GM06990 (cell line): ENCODE measurements around the gene MFSD2B.

Experiments used
- DNase-seq: peaks from one replicate; pipeline ENCODE4 v3.0.0-alpha.2; 2011; ENCODE audit not compliant: insufficient read length; ENCODE audit errors: extremely low read depth
- H3K27me3 ChIP-seq: replicated peaks from 2 replicates; pipeline ENCODE4 v1.6.0; 2011; ENCODE audit warnings: low read length; ENCODE audit not compliant: control insufficient read depth, insufficient read depth
- H3K36me3 ChIP-seq: 2 replicates; pipeline ENCODE4 v1.5.1; 2011; ENCODE audit warnings: low read length; ENCODE audit not compliant: control insufficient read depth, insufficient read depth
- H3K4me3 ChIP-seq: replicated peaks from 2 replicates; pipeline ENCODE4 v1.5.1; 2011; ENCODE audit warnings: low read depth, mild to moderate bottlenecking, control low read depth, low read length
- TF ChIP-seq, protein P1 (sequence below): IDR thresholded peaks from 2 replicates; pipeline ENCODE4 v1.5.1; 2011; ENCODE audit warnings: low read length, control low read depth, mild to moderate bottlenecking, inconsistent platforms; ENCODE audit not compliant: insufficient read depth, poor library complexity, severe bottlenecking

The MFSD2B gene

DNA sequence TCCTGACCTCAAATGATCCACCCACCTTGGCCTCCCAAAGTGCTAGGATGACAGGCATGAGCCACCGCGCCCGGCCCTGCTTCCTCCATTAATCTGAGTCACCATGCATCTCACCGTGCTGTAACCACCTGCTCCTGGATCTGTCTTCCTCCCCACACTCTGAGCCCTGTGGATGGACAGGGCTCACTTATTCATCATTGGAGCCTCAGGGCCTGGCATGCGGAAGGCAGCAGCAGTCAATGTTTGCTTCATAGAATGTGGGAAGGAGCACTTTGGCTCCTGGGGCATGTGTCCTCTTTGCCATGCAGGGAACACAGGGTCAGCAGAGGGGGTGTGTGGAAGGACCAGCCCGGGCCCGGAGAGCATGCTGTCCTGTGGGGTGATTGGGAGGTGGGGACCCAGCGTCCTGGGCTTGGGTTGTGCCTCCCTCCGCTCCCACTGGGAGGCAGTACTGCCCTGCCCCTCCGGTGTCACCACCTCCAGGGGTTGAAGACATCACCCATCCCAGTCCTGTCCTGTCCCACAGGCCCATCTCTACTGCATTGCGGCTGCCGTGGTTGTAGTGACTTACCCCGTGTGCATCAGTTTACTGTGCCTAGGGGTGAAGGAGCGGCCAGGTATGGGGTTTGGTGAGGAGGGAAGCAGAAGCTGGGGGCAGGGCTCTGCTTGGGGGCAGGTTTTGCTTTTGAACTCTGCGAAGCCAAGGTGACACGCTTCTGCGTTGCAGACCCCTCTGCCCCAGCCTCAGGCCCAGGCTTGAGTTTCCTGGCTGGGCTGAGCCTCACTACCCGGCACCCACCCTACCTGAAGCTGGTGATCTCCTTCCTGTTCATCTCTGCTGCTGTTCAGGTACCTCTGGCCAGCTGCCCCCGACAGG lies 11.5 kb downstream of the MFSD2B start:
- no peaks in the 10 kb centered on the region for H3K27me3 ChIP-seq
- DNase-seq = no peak
- H3K4me3 ChIP-seq = no peak overlapping the region
- peaks cover 7% of the 10 kb centered on the region for H3K36me3 ChIP-seq
- TF ChIP-seq, protein P1, sequence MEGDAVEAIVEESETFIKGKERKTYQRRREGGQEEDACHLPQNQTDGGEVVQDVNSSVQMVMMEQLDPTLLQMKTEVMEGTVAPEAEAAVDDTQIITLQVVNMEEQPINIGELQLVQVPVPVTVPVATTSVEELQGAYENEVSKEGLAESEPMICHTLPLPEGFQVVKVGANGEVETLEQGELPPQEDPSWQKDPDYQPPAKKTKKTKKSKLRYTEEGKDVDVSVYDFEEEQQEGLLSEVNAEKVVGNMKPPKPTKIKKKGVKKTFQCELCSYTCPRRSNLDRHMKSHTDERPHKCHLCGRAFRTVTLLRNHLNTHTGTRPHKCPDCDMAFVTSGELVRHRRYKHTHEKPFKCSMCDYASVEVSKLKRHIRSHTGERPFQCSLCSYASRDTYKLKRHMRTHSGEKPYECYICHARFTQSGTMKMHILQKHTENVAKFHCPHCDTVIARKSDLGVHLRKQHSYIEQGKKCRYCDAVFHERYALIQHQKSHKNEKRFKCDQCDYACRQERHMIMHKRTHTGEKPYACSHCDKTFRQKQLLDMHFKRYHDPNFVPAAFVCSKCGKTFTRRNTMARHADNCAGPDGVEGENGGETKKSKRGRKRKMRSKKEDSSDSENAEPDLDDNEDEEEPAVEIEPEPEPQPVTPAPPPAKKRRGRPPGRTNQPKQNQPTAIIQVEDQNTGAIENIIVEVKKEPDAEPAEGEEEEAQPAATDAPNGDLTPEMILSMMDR = peak; percentile 41

DNA sequence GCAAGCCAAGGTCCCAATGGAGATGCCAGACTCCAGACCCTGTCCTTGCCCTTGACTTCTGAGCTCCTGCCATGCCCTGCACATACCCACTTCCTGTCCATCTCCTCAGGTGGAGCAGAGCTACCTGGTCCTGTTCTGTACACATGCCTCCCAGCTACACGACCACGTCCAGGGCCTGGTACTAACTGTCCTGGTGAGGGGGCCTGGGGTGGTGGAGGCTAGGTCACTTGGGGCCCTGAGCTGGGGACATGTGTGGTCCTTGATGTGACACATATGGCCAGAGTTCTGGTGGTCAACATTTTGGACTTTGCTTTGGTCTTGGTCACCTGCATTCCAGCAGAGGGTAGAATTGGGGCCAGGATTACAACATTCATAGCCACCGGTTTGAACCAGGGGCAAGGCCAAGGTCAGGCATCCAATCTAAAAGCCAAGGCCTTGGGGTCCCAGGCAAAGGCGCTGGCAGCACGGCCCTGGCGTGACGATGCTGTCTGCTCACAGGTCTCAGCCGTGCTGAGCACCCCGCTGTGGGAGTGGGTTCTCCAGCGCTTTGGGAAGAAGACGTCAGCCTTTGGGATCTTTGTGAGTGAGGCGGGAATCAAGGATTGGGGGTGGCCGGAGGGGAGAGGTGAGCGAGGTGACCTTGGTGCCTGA lies 12.6 kb downstream of the MFSD2B start:
- TF ChIP-seq, protein P1 = no peak
- H3K36me3 ChIP-seq = peaks cover 7% of the 10 kb centered on the region
- H3K4me3 ChIP-seq = no peak overlapping the region
- no peak for DNase-seq
- no peaks in the 10 kb centered on the region for H3K27me3 ChIP-seq

DNA sequence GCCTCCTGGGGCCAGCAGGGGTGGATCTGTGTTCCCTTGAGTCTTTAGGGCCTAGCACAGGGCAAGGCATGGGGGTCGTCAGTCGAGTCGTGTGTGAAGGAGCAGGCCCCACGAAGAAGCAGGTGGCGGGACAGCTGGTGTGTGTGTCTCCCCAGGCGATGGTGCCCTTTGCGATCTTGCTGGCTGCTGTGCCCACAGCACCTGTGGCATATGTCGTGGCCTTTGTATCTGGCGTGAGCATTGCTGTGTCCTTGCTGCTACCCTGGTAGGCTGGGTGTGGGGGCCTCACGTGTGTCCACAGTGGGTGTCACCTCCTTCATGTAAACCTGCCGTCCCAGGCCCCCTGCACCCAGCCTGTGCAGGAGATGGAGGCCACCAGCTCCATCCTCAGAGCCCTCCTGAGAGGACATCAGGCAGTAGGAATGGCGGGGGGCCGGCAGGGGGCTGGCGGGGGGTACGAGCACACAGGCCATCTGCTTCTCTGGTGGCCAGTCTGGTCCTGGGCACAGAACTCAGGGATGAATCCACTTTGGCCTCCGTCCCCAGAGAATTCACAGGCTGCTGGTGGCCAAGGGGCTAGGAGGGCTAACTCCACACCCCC lies 13.2 kb downstream of the MFSD2B start:
- Histone ChIP-seq H3K27me3 (no peaks in the 10 kb centered on the region), H3K36me3 (peaks cover 7% of the 10 kb centered on the region), H3K4me3 (no peak overlapping the region)
- DNase-seq = no peak
- TF ChIP-seq, protein P1 = no peak

DNA sequence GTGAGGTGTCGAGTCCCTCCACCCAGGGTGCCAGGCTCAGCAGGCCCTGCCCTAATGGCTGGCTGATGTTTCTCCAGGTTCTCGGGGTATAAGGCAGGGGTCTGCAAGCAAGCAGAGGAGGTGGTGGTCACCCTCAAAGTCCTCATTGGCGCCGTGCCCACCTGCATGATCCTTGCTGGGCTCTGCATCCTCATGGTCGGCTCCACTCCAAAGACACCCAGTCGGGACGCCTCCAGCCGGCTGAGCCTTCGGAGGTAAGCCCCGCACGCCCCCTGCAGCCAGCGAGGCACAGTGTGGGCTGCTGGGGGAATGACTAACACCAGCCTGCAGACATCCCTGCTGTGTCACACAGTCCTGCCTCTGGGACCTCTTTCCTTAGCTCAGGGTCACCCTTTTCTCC lies 14.1 kb downstream of the MFSD2B start:
- Histone ChIP-seq H3K36me3 (peaks cover 7% of the 10 kb centered on the region), H3K27me3 (no peaks in the 10 kb centered on the region), H3K4me3 (no peak overlapping the region)
- TF ChIP-seq, protein P1 = peak; percentile 4
- no peak for DNase-seq

DNA sequence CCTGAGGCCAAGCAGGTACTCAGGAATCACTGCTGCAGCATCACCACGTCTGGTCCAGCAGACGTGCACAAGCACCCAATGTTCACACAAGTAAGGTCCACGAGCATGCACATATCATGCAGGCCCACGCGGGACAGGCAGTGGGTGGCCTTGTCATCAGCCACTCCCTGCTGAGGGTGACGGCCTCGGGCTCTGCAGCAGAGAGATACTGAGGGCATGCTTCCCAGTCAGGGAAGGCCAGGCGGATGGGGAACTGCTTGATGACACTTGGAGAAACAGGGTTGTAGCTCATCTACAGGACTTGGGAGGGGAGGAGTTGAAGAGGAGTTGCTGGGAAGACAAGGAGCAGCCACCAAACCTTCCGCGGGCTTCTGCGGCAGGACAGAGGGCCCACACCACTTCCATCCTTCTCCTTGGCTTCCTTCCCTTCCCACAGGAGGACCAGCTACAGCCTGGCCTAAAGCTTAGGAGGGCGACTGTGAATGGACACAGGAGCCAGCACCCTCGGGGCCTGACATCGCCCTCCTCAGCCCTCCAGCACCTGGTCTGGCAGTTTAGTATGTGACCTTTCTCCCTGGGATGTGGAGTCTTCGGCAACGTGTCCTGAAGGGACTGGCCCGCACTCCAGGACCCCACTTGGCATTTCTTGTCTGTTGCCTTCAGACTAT lies 15.2 kb downstream of the MFSD2B start:
- TF ChIP-seq, protein P1 = no peak
- Histone ChIP-seq H3K27me3 (no peaks in the 10 kb centered on the region), H3K36me3 (peaks cover 7% of the 10 kb centered on the region), H3K4me3 (no peak overlapping the region)
- DNase-seq = no peak
